Uterus (tissue), 4 donors: ENCODE data around the gene NOS1AP. TPM values are rescaled to one million over a fixed set of nuclear protein-coding genes. Genes with fewer than 3 reads are reported as not detected.

Source experiments
- DNase-seq, 2 donors: peaks; one replicate each; pipeline ENCODE4 v3.0.0-alpha.2; 2019 to 2020
- H3K27ac ChIP-seq, 2 donors: fragments of 200-600 bp; sonication (generic); 1 replicate in 1 of 2; 2 replicates in 1 of 2; pipeline ENCODE4 v1.5.1; 2016 to 2018
- H3K27me3 ChIP-seq, 2 donors: fragments of 200-600 bp; sonication (generic); one replicate each; pipeline ENCODE4 v1.5.1; 2018 to 2019; ENCODE audit warnings: control low read depth in 1 of 2
- H3K36me3 ChIP-seq, 2 donors: fragments of 200-600 bp; sonication (generic); one replicate each; pipeline ENCODE4 v1.5.1; 2019; ENCODE audit warnings: control low read depth in 1 of 2
- H3K4me1 ChIP-seq, 2 donors: fragments of 200-600 bp; sonication (generic); one replicate each; pipeline ENCODE4 v1.5.1; 2018 to 2019; ENCODE audit warnings: control low read depth in 1 of 2
- H3K4me3 ChIP-seq, 2 donors: fragments of 200-600 bp; sonication (generic); 1 replicate in 1 of 2; 2 replicates in 1 of 2; pipeline ENCODE4 v1.5.1; 2018 to 2019; ENCODE audit warnings: mild to moderate bottlenecking in 1 of 2
- H3K9me3 ChIP-seq, 2 donors: fragments of 200-600 bp; sonication (generic); one replicate each; pipeline ENCODE4 v1.5.1; 2019; ENCODE audit warnings: control low read depth in 1 of 2
- POLR2A ChIP-seq, 2 donors: fragments of 450-650 bp; IDR thresholded peaks; one replicate each; pipeline ENCODE4 v1.6.1; 2016; ENCODE audit warnings: antibody characterized with exemption in 2 of 2, mild to moderate bottlenecking in 1 of 2, moderate library complexity in 1 of 2
- intact Hi-C: fragments of 100-400 bp; cut with DNase I; formaldehyde crosslinking; loops from one replicate; pipeline ENCODE4 v1.15.1; 2023; ENCODE audit warnings: low total_unique reads
- total RNA-seq, 4 donors: library from RNA; depleted of rRNA in 3 of 4; stranded (reverse); fragments of >200 nt in 3 of 4; gene quantifications; one replicate each; pipeline versions ENCODE4 v1.1.0 to v1.2.4, GENCODE V29; 2014 to 2023
- TF ChIP-seq, protein P1 (sequence below), 4 experiments: fragments of 200-600 bp in 2 of 4; fragments of 450-650 bp in 2 of 4; sonication (generic) in 2 of 4; IDR thresholded peaks; one replicate each; pipeline ENCODE4 v1.5.1; 2016 to 2019; ENCODE audit warnings: antibody characterized with exemption in 4 of 4, mild to moderate bottlenecking in 2 of 4, moderate library complexity in 1 of 4
- donor health status: DM: yes; HTN: yes; CAD: no.

NOS1AP gene
- total RNA-seq, 4 donors from 2014 or later: under 0.01 to 5.3 (median 1.9) TPM; not detected in 1

DNA sequence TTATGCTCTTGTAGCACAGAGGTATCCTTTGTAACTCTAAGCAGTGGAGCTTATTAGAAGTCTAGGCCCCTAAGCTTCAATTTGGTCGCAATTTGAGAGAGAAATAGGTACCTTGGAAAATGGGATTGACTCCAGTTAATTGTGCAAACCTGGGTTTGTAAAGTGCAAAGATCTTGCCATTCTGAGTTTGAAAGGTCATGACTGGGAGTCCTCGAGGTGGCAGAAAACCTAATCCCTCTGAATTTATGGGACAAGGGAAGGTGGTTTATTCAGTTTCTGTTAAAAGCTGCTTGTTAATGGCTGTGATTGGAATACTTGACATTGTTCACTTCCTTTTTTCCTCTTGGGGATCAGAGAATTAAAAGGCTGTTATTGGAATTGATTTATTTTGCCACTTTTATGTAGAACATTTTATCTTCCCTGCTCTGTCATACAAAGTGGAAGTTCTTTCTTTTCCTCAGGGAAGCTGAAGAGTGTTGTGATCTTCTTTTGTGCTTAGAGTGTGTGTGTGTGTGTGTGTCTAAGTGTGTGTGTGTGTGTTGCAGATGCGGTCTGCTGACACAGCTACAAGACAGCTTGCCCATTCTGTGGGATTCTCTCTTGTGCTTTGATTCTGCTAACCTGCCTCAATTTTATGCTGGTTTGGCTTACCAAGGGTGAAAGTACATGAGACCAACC lies 162.7 kb downstream of the NOS1AP start:
- no peaks in the 10 kb centered on the region for H3K27me3 ChIP-seq
- H3K4me3 ChIP-seq: no peak overlapping the region
- intact Hi-C loops: no loop called here
- H3K36me3 ChIP-seq: no peaks in the 10 kb centered on the region
- no peak for DNase-seq
- H3K4me1 ChIP-seq: no peaks in the 10 kb centered on the region
- H3K27ac ChIP-seq: no peak overlapping the region
- no peaks in the 10 kb centered on the region for H3K9me3 ChIP-seq
- TF ChIP-seq, protein P1, sequence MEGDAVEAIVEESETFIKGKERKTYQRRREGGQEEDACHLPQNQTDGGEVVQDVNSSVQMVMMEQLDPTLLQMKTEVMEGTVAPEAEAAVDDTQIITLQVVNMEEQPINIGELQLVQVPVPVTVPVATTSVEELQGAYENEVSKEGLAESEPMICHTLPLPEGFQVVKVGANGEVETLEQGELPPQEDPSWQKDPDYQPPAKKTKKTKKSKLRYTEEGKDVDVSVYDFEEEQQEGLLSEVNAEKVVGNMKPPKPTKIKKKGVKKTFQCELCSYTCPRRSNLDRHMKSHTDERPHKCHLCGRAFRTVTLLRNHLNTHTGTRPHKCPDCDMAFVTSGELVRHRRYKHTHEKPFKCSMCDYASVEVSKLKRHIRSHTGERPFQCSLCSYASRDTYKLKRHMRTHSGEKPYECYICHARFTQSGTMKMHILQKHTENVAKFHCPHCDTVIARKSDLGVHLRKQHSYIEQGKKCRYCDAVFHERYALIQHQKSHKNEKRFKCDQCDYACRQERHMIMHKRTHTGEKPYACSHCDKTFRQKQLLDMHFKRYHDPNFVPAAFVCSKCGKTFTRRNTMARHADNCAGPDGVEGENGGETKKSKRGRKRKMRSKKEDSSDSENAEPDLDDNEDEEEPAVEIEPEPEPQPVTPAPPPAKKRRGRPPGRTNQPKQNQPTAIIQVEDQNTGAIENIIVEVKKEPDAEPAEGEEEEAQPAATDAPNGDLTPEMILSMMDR (IDR thresholded peaks at IDR 0.05): no peak
- no peak for TF ChIP-seq POLR2A (IDR thresholded peaks at IDR 0.05)

DNA sequence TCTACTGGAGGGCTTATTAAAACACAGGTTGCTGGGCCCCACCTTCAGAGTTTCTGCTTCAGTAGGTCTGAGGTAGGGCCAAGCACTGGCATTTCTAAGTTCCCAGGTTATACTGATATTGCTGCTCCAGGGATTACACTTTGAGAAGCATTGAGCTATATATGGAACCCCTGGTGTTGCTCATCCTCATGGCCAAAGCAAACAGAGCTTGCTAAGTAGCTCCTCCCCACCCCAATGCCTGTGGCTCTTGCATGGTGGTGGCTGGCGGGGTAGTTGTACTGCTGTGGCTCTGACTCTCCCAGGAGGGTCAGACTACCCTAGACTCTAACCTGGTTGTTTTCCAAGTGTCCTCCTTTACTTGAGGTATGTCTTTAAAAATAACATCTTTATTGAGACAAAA lies 163.6 kb downstream of the NOS1AP start:
- no peaks in the 10 kb centered on the region for H3K36me3 ChIP-seq
- no peaks in the 10 kb centered on the region for H3K9me3 ChIP-seq
- H3K4me3 ChIP-seq: no peak overlapping the region
- DNase-seq: no peak
- TF ChIP-seq POLR2A (IDR thresholded peaks at IDR 0.05): no peak
- TF ChIP-seq, protein P1 (IDR thresholded peaks at IDR 0.05): no peak
- H3K4me1 ChIP-seq: no peaks in the 10 kb centered on the region
- H3K27me3 ChIP-seq: no peaks in the 10 kb centered on the region
- H3K27ac ChIP-seq: no peak overlapping the region
- intact Hi-C loops: no loop called here

DNA sequence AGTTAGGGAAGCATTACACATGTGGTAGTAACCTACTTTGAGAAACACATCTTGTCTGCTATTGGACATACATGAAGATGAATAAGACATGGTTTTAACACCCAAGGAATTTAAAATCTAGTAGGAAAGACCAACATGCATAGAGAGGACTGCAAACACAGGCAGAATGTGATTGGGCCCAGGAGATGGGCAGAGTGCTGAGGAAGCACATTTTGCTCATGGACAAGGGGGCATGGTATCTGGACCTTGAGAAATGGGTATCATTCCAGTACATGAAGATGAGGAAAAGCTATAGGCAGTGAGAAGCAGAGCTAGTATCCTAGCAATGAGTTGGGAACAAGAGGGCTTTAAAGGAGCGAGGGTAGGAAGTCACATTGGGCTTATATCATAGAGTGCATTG lies 164.4 kb downstream of the NOS1AP start:
- TF ChIP-seq, protein P1 (IDR thresholded peaks at IDR 0.05): no peak
- TF ChIP-seq POLR2A (IDR thresholded peaks at IDR 0.05): no peak
- Histone ChIP-seq H3K4me3 (no peak overlapping the region), H3K9me3 (no peaks in the 10 kb centered on the region), H3K4me1 (no peaks in the 10 kb centered on the region), H3K27ac (no peak overlapping the region), H3K36me3 (no peaks in the 10 kb centered on the region), H3K27me3 (no peaks in the 10 kb centered on the region)
- no peak for DNase-seq
- intact Hi-C loops: no loop called here

DNA sequence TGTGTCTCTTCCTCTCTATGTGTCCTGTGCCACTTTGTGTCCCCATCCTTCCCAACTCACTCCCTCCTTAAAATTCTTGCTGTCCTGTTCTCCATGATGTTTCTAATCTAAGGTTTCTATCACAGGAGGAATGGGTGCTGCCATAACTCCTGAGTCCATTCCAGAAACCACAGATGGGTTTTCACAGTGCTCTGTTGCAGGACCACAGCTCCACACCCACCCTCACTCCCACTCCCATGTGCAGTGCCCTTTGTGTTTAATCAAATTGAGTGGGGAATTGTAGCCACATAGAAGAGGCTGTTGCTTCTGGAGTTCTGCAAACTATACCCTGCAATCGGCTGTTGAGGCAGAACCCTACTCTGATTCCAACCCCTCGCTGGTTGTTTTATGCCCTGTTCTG lies 165.1 kb downstream of the NOS1AP start:
- Histone ChIP-seq H3K9me3 (no peaks in the 10 kb centered on the region), H3K36me3 (no peaks in the 10 kb centered on the region), H3K4me3 (no peak overlapping the region), H3K27ac (no peak overlapping the region), H3K27me3 (no peaks in the 10 kb centered on the region), H3K4me1 (no peaks in the 10 kb centered on the region)
- TF ChIP-seq, protein P1 (IDR thresholded peaks at IDR 0.05): no peak
- no peak for DNase-seq
- intact Hi-C loops: no loop called here

DNA sequence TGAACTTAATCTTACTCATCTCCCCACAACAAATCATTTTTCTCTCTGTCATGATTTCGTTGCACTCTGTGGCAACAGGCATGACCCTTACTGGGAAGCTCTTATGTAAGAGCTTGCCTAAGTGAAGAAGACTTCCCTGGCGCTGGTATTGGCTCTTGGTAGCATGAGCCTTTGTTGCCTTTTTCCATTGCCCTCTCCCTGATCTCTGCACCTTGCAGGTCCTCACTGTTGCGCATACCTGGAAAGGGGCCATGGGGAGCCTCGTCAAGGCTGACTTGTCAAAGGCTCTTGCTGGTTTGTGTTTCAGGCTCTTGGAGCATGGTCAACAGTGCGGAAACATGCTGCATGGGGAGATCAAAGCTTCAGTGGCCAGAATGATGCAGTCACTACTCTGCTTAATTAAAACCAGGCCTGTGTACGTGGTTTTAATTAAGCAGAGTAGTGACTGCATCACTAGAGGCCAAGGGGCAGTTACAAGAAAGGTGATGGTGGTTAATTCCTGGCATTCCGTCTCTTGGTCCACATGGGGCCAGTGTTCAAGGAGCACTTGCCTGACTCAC lies 165.8 kb downstream of the NOS1AP start:
- intact Hi-C loops: no loop called here
- H3K4me3 ChIP-seq: no peak overlapping the region
- H3K4me1 ChIP-seq: no peaks in the 10 kb centered on the region
- H3K36me3 ChIP-seq: no peaks in the 10 kb centered on the region
- H3K27ac ChIP-seq: no peak overlapping the region
- H3K9me3 ChIP-seq: no peaks in the 10 kb centered on the region
- no peak for DNase-seq
- no peaks in the 10 kb centered on the region for H3K27me3 ChIP-seq
- TF ChIP-seq POLR2A (IDR thresholded peaks at IDR 0.05): no peak
- TF ChIP-seq, protein P1 (IDR thresholded peaks at IDR 0.05): no peak
